ENCODE results near the gene ATG4A. TPM values are rescaled to one million over a fixed set of nuclear protein-coding genes. Genes with fewer than 3 reads are reported as not detected.

ATG4A gene
- total RNA-seq, 4 donors from 2014 or later: 9.9 to 12.3 (median 10.8) TPM

DNA sequence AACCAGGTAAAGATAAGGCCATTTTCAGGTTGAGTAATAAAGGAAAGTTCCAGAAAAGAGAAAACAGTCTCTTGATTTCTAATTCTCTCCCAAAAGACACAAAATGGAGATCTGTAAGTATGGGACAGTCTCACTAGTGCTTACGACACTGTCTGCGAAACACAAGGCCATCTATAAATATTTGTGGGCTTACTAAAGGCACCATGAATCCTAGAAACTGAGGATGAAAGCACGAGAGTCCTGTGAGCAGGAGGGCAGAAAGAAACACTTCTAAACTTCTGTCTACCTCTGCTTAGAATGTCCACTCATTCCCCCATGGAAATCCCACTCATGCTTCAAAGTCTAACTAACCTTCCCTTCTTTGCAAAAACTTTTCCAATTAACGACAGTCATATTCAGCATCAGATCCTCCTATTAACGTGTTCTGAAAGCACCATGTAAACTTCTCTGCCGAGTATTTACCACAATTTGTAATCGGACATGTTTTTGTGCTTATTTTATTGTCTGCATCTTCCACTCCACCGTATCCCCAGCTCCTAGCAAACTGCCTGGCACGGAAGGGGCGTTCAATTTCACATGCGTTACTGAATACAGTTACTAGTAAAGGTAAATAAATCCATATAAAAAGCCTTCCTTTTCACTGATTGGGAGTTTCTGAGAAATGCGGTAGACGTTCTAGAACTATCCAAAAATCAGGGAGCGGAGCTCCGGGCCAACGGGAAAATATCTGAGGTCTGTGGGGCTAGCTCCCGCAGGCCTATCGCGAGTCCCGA is 901 bp upstream of the ATG4A start:
- Histone ChIP-seq H3K27me3 (no peaks in the 10 kb centered on the region), H3K36me3 (peaks cover 0 to 16% (median 9%) of the 10 kb centered on the region in 4 donors), H3K9me3 (no peaks in the 10 kb centered on the region), H3K27ac (replicated peaks in 1 of 4) (peak overlapping the region; percentile 78 to 88 (median 82)), H3K4me3 (peak overlapping the region; percentile 59 to 67 (median 65)), H3K4me1 (peaks cover 0 to 22% (median 15%) of the 10 kb centered on the region in 4 donors)
- no peak for TF ChIP-seq POLR2A (IDR thresholded peaks at IDR 0.05; ENCODE audit: low read depth)
- TF ChIP-seq, protein P1, sequence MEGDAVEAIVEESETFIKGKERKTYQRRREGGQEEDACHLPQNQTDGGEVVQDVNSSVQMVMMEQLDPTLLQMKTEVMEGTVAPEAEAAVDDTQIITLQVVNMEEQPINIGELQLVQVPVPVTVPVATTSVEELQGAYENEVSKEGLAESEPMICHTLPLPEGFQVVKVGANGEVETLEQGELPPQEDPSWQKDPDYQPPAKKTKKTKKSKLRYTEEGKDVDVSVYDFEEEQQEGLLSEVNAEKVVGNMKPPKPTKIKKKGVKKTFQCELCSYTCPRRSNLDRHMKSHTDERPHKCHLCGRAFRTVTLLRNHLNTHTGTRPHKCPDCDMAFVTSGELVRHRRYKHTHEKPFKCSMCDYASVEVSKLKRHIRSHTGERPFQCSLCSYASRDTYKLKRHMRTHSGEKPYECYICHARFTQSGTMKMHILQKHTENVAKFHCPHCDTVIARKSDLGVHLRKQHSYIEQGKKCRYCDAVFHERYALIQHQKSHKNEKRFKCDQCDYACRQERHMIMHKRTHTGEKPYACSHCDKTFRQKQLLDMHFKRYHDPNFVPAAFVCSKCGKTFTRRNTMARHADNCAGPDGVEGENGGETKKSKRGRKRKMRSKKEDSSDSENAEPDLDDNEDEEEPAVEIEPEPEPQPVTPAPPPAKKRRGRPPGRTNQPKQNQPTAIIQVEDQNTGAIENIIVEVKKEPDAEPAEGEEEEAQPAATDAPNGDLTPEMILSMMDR (IDR thresholded peaks at IDR 0.05): no peak
- TF ChIP-seq POLR2AphosphoS5 (IDR thresholded peaks at IDR 0.05): no peak
- no peak for TF ChIP-seq EP300 (IDR thresholded peaks at IDR 0.05)
- no peak for DNase-seq (ENCODE audit: extremely low spot score)
- intact Hi-C loops (cut with DNase I): no loop called here
- WGBS: 40% methylated on average over 18 of the region's 20 CpGs

DNA sequence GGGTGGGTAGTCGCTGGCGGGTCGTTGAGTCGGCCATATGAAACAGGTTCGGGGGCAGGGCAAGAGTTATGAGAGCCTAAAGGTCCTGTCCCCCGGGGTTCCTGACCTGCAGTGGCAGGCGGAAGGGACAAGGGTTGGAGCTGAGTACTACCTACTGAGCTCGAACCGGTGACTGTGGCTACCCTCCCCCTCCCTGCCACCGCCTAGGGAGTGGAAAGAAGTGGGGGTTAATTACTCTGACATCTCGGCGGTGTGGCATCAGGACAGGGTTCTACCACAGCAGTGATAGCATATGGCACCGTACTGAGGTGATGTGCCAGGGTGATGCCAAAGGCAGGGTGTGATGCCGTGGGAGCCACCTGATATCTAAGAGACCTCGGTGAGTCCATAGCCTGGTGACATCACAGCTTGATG is 307 bp downstream of the ATG4A start:
- Histone ChIP-seq H3K27ac (replicated peaks in 1 of 4) (peak overlapping the region; percentile 64 to 88 (median 82)), H3K36me3 (peaks cover 0 to 12% (median 2%) of the 10 kb centered on the region in 4 donors), H3K4me1 (peaks cover 0 to 22% (median 15%) of the 10 kb centered on the region in 4 donors), H3K4me3 (peak overlapping the region; percentile 59 to 67 (median 65)), H3K9me3 (no peaks in the 10 kb centered on the region), H3K27me3 (no peaks in the 10 kb centered on the region)
- no peak for DNase-seq (ENCODE audit: extremely low spot score)
- TF ChIP-seq, protein P1 (IDR thresholded peaks at IDR 0.05): no peak
- TF ChIP-seq POLR2A (IDR thresholded peaks at IDR 0.05; ENCODE audit: low read depth): no peak
- 28% methylated on average over 6 of the region's 15 CpGs for WGBS
- intact Hi-C loops (cut with DNase I): no loop called here

DNA sequence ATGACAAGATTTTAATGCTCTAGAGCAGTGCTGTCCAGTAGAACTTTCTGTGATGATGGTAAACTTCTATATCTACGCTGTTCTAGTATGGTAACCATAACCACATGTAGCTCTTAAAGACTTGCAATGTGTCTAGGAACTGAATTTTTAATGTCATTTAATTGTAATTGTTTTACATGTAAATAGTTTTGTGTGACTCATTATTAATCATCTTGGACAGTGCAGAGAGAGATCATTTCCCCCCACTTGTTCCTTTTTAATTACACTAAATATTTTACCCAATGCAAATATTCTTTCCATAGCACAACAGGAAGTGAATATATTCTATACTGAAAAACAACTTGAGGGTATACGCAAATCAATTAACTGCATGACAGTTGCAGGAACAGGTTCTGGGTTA is 5.8 kb downstream of the ATG4A start:
- Histone ChIP-seq H3K36me3 (no peaks in the 10 kb centered on the region), H3K4me3 (no peak overlapping the region), H3K27me3 (no peaks in the 10 kb centered on the region), H3K4me1 (peaks cover 0 to 2% (median under 1%) of the 10 kb centered on the region in 4 donors), H3K9me3 (no peaks in the 10 kb centered on the region), H3K27ac (replicated peaks in 1 of 4) (no peak overlapping the region)
- WGBS: 98% methylated on average over 2 of the region's 2 CpGs
- no peak for DNase-seq (ENCODE audit: extremely low spot score)
- TF ChIP-seq, protein P1 (IDR thresholded peaks at IDR 0.05): no peak
- TF ChIP-seq POLR2AphosphoS5 (IDR thresholded peaks at IDR 0.05) (no peak), POLR2A (IDR thresholded peaks at IDR 0.05; ENCODE audit: low read depth) (no peak), EP300 (IDR thresholded peaks at IDR 0.05) (no peak)
- intact Hi-C loops (cut with DNase I): no loop called here

DNA sequence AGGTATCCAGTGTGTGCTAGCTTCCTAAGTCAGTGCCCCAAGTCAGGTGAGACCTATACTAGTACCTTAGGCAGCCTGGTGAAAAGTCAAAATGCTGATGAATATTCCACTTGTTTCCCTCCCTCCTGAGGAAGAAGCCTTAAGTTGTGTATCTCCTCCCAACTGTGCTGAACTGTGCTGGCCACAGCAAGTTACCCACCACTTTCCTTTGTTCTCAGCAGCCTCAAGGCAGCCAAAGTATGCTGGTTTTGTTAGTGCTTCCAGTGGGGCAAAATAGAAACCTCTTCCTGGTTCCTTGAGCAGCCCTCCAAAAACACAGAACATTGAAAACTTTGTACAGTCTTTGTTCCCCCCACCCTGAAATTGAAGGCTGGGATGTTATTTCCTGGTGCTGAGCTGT is 13.9 kb downstream of the ATG4A start:
- TF ChIP-seq EP300 (IDR thresholded peaks at IDR 0.05): no peak
- TF ChIP-seq, protein P1 (IDR thresholded peaks at IDR 0.05): no peak
- no peak for TF ChIP-seq POLR2A (IDR thresholded peaks at IDR 0.05; ENCODE audit: low read depth)
- no peak for DNase-seq (ENCODE audit: extremely low spot score)
- intact Hi-C loops (cut with DNase I): no loop called here
- Histone ChIP-seq H3K36me3 (no peaks in the 10 kb centered on the region), H3K9me3 (no peaks in the 10 kb centered on the region), H3K27ac (replicated peaks in 1 of 4) (no peak overlapping the region), H3K4me1 (no peaks in the 10 kb centered on the region), H3K27me3 (no peaks in the 10 kb centered on the region), H3K4me3 (no peak overlapping the region)

DNA sequence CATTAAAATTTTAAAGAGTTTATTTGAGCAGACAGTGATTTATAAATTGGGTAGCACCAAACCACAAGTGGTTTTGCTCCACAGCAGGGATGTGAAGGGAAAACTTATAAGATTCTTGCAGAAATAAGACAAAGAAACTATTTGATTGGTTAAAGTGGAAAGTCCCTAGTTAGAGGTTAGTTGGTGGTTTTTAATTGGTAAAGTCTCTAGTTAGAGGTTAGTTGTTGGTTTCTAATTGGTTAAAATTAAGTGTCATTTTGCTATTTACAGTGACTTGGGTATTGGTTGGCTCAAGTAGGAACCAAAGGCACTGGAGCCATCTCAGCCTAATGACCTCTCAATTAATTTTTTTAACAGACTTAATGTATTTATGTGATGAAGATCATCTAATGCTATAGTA is 23.0 kb downstream of the ATG4A start:
- DNase-seq (ENCODE audit: extremely low spot score): no peak
- intact Hi-C loops (cut with DNase I): no loop called here
- Histone ChIP-seq H3K36me3 (no peaks in the 10 kb centered on the region), H3K4me1 (peaks cover 0 to 17% (median 0%) of the 10 kb centered on the region in 4 donors), H3K9me3 (no peaks in the 10 kb centered on the region), H3K27ac (replicated peaks in 1 of 4) (no peak overlapping the region), H3K27me3 (peaks cover 0 to 8% (median 0%) of the 10 kb centered on the region in 4 donors), H3K4me3 (no peak overlapping the region)
- TF ChIP-seq EP300 (IDR thresholded peaks at IDR 0.05) (no peak), POLR2AphosphoS5 (IDR thresholded peaks at IDR 0.05) (no peak), POLR2A (IDR thresholded peaks at IDR 0.05; ENCODE audit: low read depth) (no peak)
- TF ChIP-seq, protein P1 (IDR thresholded peaks at IDR 0.05): no peak
